Pancreas (tissue), 10 donors: ENCODE results near the gene BLCAP. TPM values are rescaled to one million over a fixed set of nuclear protein-coding genes. Genes with fewer than 3 reads are reported as not detected.

Experiments
- ATAC-seq, 4 donors: fragments of 200-7000 bp; cut with Tn5 transposase; one replicate each; pipeline versions ENCODE4 v1.8.0 to v1.9.1; 2020; ENCODE audit warnings: mild to moderate bottlenecking in 4 of 4, moderate library complexity in 4 of 4
- DNase-seq, 6 donors: peaks; one replicate each; pipeline ENCODE4 v3.0.0-alpha.2; 2020
- FAIRE-seq: peaks from 2 replicates; lab custom pipeline; 2012; peaks lifted over from hg19 to GRCh38; lab: Jason Lieb, UNC
- H3K27ac ChIP-seq, 4 donors: fragments of 200-600 bp; sonication (generic); 1 replicate in 3 of 4; 2 replicates in 1 of 4; pipeline versions ENCODE4 v1.5.0 to v1.8.0; 2020
- H3K27me3 ChIP-seq, 4 donors: fragments of 200-600 bp; one replicate each; pipeline ENCODE4 v1.8.0; 2021
- H3K36me3 ChIP-seq, 3 donors: fragments of 200-600 bp; sonication (generic) in 1 of 3; one replicate each; pipeline versions ENCODE4 v1.5.0 to v1.8.0; 2020 to 2021
- H3K4me1 ChIP-seq, 3 donors: fragments of 200-600 bp; one replicate each; pipeline ENCODE4 v1.8.0; 2021
- H3K4me3 ChIP-seq, 4 donors: fragments of 200-600 bp; sonication (generic) in 2 of 4; one replicate each; pipeline versions ENCODE4 v1.5.0 to v1.8.0; 2020 to 2021
- H3K9me3 ChIP-seq, 4 donors: fragments of 200-600 bp; one replicate each; pipeline ENCODE4 v1.8.0; 2021
- CTCF ChIP-seq, 4 donors: fragments of 200-600 bp; sonication (generic) in 3 of 4; IDR thresholded peaks; one replicate each; pipeline versions ENCODE4 v1.5.0 to v1.8.0; 2021; ENCODE audit warnings: antibody characterized with exemption in 4 of 4
- WGBS, 2 donors: extraction: QIAGEN DNeasy Blood & Tissue Kit; methylation state at CpG; one replicate each; pipeline ENCODE4 v1.1.7; 2013; 5-methylcytosine and 5-hydroxymethylcytosine counted together
- intact Hi-C, 3 donors: fragments of 100-400 bp; cut with DNase I; formaldehyde crosslinking; loops; one replicate each; pipeline versions ENCODE4 v1.11.1 to v1.14.2; 2022
- polyA plus RNA-seq, 2 donors: library from polyadenylated mRNA; stranded (reverse); fragments of 200-250 nt; gene quantifications; one replicate each; pipeline ENCODE4 v1.2.3, GENCODE V29; 2013
- total RNA-seq, 6 donors: library from RNA; stranded (reverse); fragmentation: NEBNext Ultra II Directional in 4 of 6; extraction: Animal tissue kit (Norgen Biotek cat#: 25700) in 4 of 6; gene quantifications; one replicate each; pipeline versions ENCODE4 v1.2.1 to v1.2.4, GENCODE V29; 2021 to 2023
- donor health status: healthy with polysubstance abuse.
- donor health status: DM: no; HTN: no; CAD: no; lungs with moderate emphysema.
- donor health status: DM: no; HTN: no; CAD: no.
- donor health status: control.
- donor health status: control.
- donor health status: Bipolar disorder and iron deficiency.
- donor health status: DM: yes; HTN: yes; CAD: no.
- donor health status: DM: no; HTN: no; CAD: no.
- donor health status: DM: no; HTN: no; CAD: no.
- donor health status: DM: yes; HTN: yes; CAD: no.

The BLCAP gene
- total and polyA plus RNA-seq, 8 donors, result 14.6 to 35.3 (median 19.0) TPM

- Histone ChIP-seq H3K4me3 (no peak overlapping the region), H3K27me3 (no peaks in the 10 kb centered on the region), H3K27ac (no peak overlapping the region), H3K36me3 (no peaks in the 10 kb centered on the region), H3K4me1 (peaks cover 0 to 5% (median 5%) of the 10 kb centered on the region in 3 donors), H3K9me3 (no peaks in the 10 kb centered on the region)
- WGBS, 2 donors, result 78 to 79% methylated on average over 3 of the region's 3 CpGs
- TF ChIP-seq CTCF (IDR thresholded peaks at IDR 0.05), result no peak
- DNase-seq, result no peak
- intact Hi-C loops, result loop anchor here (5.0 to 10.0 kb wide), 3 partner anchors 260 to 340 kb away; partner anchors contain the start of gene GHRH (in 1 of the 3)
- ATAC-seq, result no peak
- FAIRE-seq, result no peak
Measured at GRCh38 chr20:37531856-37532255, 4.2 kb upstream of the BLCAP start.

- Histone ChIP-seq H3K27ac (no peak overlapping the region), H3K4me1 (peaks cover 3 to 13% (median 5%) of the 10 kb centered on the region in 3 donors), H3K9me3 (no peaks in the 10 kb centered on the region), H3K4me3 (no peak overlapping the region), H3K27me3 (no peaks in the 10 kb centered on the region), H3K36me3 (no peaks in the 10 kb centered on the region)
- intact Hi-C loops, result loop anchor here (5.0 to 10.0 kb wide), 3 partner anchors 258 to 338 kb away; partner anchors contain the start of gene GHRH (in 1 of the 3)
- ATAC-seq, result no peak
- TF ChIP-seq CTCF (IDR thresholded peaks at IDR 0.05), result no peak
- no peak for DNase-seq
- 56% methylated on average over 2 of the region's 2 CpGs for WGBS, 2 donors
- FAIRE-seq, result no peak
Measured at GRCh38 chr20:37530696-37531095, 3.0 kb upstream of the BLCAP start.

DNA sequence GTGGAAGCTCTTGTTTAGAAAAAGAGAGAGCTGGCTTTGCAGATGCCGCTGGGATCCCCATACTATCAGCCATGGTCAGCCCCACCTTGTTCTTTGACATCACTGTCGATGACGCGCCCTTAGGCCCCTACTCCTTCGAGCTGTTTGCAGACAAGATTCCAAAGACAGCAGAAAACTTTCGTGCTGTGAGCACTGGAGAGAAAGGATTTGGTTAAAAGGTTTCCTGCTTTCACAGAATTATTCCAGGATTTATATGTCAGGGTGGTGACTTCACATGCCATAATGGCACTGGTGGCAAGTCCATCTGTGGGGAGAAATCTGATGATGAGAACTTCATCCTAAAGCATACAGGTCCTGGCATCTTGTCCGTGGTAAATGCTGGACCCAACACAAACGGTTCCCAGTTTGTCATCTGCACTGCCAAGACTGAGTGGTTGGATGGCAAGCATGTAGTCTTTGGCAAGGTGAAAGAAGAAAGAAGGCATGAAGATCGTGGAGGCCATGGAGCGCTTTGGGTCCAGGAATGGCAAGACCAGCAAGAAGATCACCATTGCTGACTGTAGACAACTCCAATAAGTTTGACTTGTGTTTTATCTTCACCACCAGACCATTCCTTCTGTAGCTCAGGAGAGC, 2.4 kb upstream of the BLCAP start:
- no peak for TF ChIP-seq CTCF (IDR thresholded peaks at IDR 0.05)
- Histone ChIP-seq H3K9me3 (no peaks in the 10 kb centered on the region), H3K27me3 (no peaks in the 10 kb centered on the region), H3K4me1 (peaks cover 5 to 14% (median 6%) of the 10 kb centered on the region in 3 donors), H3K4me3 (no peak overlapping the region), H3K27ac (no peak overlapping the region), H3K36me3 (no peaks in the 10 kb centered on the region)
- DNase-seq (no peak), FAIRE-seq (no peak), ATAC-seq (no peak)
- 70 to 75% methylated on average over 10 of the region's 10 CpGs for WGBS, 2 donors
- intact Hi-C loops, result loop anchor here (5.0 to 10.0 kb wide), 4 partner anchors 135 to 338 kb away; partner anchors contain the start of gene GHRH (in 1 of the 3)

DNA sequence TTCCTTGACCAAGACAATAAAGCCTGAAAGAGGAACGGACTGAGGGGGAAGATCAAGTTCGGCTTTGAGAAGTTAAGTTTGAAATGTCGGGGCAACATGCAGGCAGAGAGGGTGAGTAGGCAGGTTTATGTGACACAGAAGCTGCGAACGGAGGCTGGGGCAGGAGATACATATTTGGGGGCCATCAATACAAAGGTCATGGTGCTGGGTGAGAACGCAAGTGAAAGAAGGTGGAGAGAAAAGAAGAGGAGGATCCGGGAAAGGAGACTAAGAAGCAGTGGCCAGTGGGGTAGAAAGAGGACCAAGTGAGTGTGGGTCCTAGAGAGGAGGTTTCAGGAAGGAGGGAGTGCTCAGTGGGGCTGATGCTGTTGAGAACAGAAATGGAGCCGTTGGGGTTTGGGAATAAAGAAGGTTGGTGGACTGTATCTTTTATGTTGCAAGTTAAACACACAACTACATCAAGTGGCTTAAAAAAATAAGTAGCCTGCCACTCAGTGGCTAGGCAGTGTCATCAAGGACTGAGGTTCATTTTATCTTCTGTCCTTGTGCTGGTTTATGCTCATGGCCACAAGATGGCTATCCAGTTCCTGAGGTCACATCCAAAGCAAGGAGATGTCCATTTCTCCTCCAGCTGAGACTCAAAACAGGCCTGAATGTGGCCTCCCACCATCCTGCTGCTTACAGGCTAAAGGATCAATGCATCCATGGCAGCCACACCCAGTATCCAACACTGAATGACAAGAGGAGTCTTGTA, 1.7 kb upstream of the BLCAP start:
- Histone ChIP-seq H3K4me3 (no peak overlapping the region), H3K36me3 (no peaks in the 10 kb centered on the region), H3K9me3 (no peaks in the 10 kb centered on the region), H3K27me3 (no peaks in the 10 kb centered on the region), H3K27ac (no peak overlapping the region), H3K4me1 (peaks cover 5 to 14% (median 6%) of the 10 kb centered on the region in 3 donors)
- FAIRE-seq (no peak), DNase-seq (no peak), ATAC-seq (no peak)
- TF ChIP-seq CTCF (IDR thresholded peaks at IDR 0.05), result no peak
- intact Hi-C loops, result loop anchor here in 1 of 3 donors (10.0 kb wide), 1 partner anchor 135 kb away; no protein-coding TSS in a partner anchor
- WGBS, 2 donors, result 69 to 76% methylated on average over 8 of the region's 8 CpGs
